HepG2 (cell line): ENCODE results near the gene MYO19. TPM values are rescaled to one million over a fixed set of nuclear protein-coding genes. Genes with fewer than 3 reads are reported as not detected.

Experiments used
- ATF7 ChIP-seq, 2 experiments: fragments of 450-650 bp in 1 of 2; sonication (generic) in 1 of 2; formaldehyde crosslinking in 1 of 2; IDR thresholded peaks; 2 replicates each; pipeline versions ENCODE4 v1.4.0 to v1.6.1; 2016 to 2020; ENCODE audit warnings: antibody characterized with exemption in 1 of 2, mild to moderate bottlenecking in 1 of 2, missing genetic modification reagents in 1 of 2
- BCL3 ChIP-seq: sonication (generic); formaldehyde crosslinking; IDR thresholded peaks from 2 replicates; pipeline ENCODE4 v1.5.1; 2020; ENCODE audit warnings: mild to moderate bottlenecking, missing genetic modification reagents, moderate library complexity
- CERS6 ChIP-seq: sonication (generic); formaldehyde crosslinking; IDR thresholded peaks from 2 replicates; pipeline ENCODE4 v1.5.0; 2020; ENCODE audit warnings: missing genetic modification reagents
- CHD2 ChIP-seq: IDR thresholded peaks from 2 replicates; pipeline ENCODE4 v1.6.1; 2011; ENCODE audit warnings: low read depth, low read length, improper control_type of control experiment
- ELF1 ChIP-seq: sonication (generic); formaldehyde crosslinking; IDR thresholded peaks from 2 replicates; pipeline ENCODE4 v1.4.0; 2020; ENCODE audit warnings: missing genetic modification reagents
- GATA4 ChIP-seq: sonication (generic); IDR thresholded peaks from 2 replicates; pipeline ENCODE4 v1.6.1; 2016; ENCODE audit warnings: antibody characterized with exemption, low read depth, borderline replicate concordance
- GMEB1 ChIP-seq: sonication (generic); formaldehyde crosslinking; IDR thresholded peaks from 2 replicates; pipeline ENCODE4 v1.5.1; 2020; ENCODE audit warnings: missing genetic modification reagents, mild to moderate bottlenecking, borderline replicate concordance
- KAT2B ChIP-seq: fragments of 150-350 bp; IDR thresholded peaks from 2 replicates; pipeline ENCODE4 v1.6.1; 2014; ENCODE audit warnings: low read depth, low read length, borderline replicate concordance
- PTBP1 ChIP-seq: fragments of 200-400 bp; formaldehyde crosslinking; IDR thresholded peaks from 2 replicates; pipeline ENCODE4 v1.6.1; 2018; ENCODE audit warnings: low read length, low read depth; ENCODE audit not compliant: poor library complexity, severe bottlenecking
- SIX4 ChIP-seq: sonication (generic); formaldehyde crosslinking; IDR thresholded peaks from 2 replicates; pipeline ENCODE4 v1.4.0; 2020; ENCODE audit warnings: missing genetic modification reagents
- SP5 ChIP-seq: IDR thresholded peaks from 2 replicates; pipeline ENCODE4 v1.6.1; 2016; ENCODE audit warnings: low read depth, borderline replicate concordance
- THRA ChIP-seq: sonication (generic); formaldehyde crosslinking; IDR thresholded peaks from 2 replicates; pipeline ENCODE4 v1.4.0; 2020; ENCODE audit warnings: missing genetic modification reagents, borderline replicate concordance
- ZFP90 ChIP-seq: sonication (generic); formaldehyde crosslinking; IDR thresholded peaks from 2 replicates; pipeline ENCODE4 v1.8.0; 2022; ENCODE audit warnings: missing genetic modification reagents, mild to moderate bottlenecking, inconsistent platforms, borderline replicate concordance
- ZNF280D ChIP-seq: sonication (generic); formaldehyde crosslinking; IDR thresholded peaks from 2 replicates; pipeline ENCODE4 v1.5.1; 2020; ENCODE audit warnings: mild to moderate bottlenecking, missing genetic modification reagents
- ZNF563 ChIP-seq: sonication (generic); formaldehyde crosslinking; IDR thresholded peaks from 2 replicates; pipeline ENCODE4 v1.8.0; 2022; ENCODE audit warnings: mild to moderate bottlenecking, moderate library complexity, missing genetic modification reagents
- ZNF691 ChIP-seq: sonication (generic); formaldehyde crosslinking; IDR thresholded peaks from 2 replicates; pipeline ENCODE4 v1.4.0; 2020; ENCODE audit warnings: missing genetic modification reagents, low read depth, mild to moderate bottlenecking, borderline replicate concordance
- ZSCAN20 ChIP-seq: sonication (generic); formaldehyde crosslinking; IDR thresholded peaks from 2 replicates; pipeline ENCODE4 v1.4.0; 2020; ENCODE audit warnings: missing genetic modification reagents, mild to moderate bottlenecking, borderline replicate concordance
- polyA plus RNA-seq, 8 experiments: library from polyadenylated mRNA; depleted of rRNA in 3 of 8; stranded (reverse) in 7 of 8; unstranded in 1 of 8; fragments of >200 nt; fragmentation: Illumina TruSeq in 4 of 8; extraction: Trizol in 4 of 8; gene quantifications; 2 replicates each; pipeline versions ENCODE4 v1.2.1 to v1.2.3, GENCODE V29; 2011 to 2016; ENCODE audit warnings: low read depth in 4 of 8, missing spikeins in 1 of 8, mixed read lengths in 1 of 8; ENCODE audit not compliant: insufficient read depth in 1 of 8
- total RNA-seq, 5 experiments: library from RNA; depleted of rRNA; stranded (reverse); fragments of >200 nt; fragmentation: Illumina TruSeq; extraction: Trizol; gene quantifications; 2 replicates each; pipeline ENCODE4 v1.2.3, GENCODE V29; 2016; ENCODE audit warnings: low read depth in 1 of 5

MYO19 gene
- total and polyA plus RNA-seq, 2 of the 13 experiments (the other 11 are each of a cell fraction or from before 2014, with no cell fraction given), result 75.7 to 82.3 TPM

- TF ChIP-seq CHD2, result no peak
- TF ChIP-seq PTBP1, result peak; percentile 20
- no peak for TF ChIP-seq ELF1 (CRISPR knock-in tag)
- peak; percentile 47; the same call in 1 of the 2 replicates for TF ChIP-seq THRA (CRISPR knock-in tag)
- peak; percentile 90 for TF ChIP-seq ZNF691 (CRISPR knock-in tag)
- TF ChIP-seq GMEB1 (CRISPR knock-in tag), result peak; percentile 65; the same call in 1 of the 2 replicates
- no peak for TF ChIP-seq ZNF280D (CRISPR knock-in tag)
- TF ChIP-seq SIX4 (CRISPR knock-in tag), result peak; percentile 25; the same call in 1 of the 2 replicates
- no peak for TF ChIP-seq GATA4
- peak; percentile 96 for TF ChIP-seq BCL3 (CRISPR knock-in tag)
- peak; percentile 79; the same call in 1 of the 2 replicates for TF ChIP-seq ZNF563
- TF ChIP-seq ZSCAN20 (CRISPR knock-in tag), result peak; percentile 82; the same call in 1 of the 2 replicates
- no peak for TF ChIP-seq ATF7 (IDR thresholded peaks at IDR 0.05)
- no peak for TF ChIP-seq ATF7 (CRISPR knock-in tag; IDR thresholded peaks at IDR 0.05)
- TF ChIP-seq ZFP90 (CRISPR knock-in tag), result peak; percentile 67; the same call in 1 of the 2 replicates
- TF ChIP-seq SP5, result 0 out of 2 replicates have a peak, but pooled peaks have one; percentile 9
- TF ChIP-seq KAT2B, result no peak
- TF ChIP-seq CERS6 (CRISPR knock-in tag), result no peak
Observed at GRCh38 chr17:36482611-36483504, 51.8 kb downstream of the MYO19 start (continued).
